ENCODE data around the gene KCTD11.
"Not testable (repeated sequence)": the region's sequence is repeated elsewhere in the genome, so short reads cannot be mapped to it uniquely, and the experiment has no call there.

Gene KCTD11

DNA sequence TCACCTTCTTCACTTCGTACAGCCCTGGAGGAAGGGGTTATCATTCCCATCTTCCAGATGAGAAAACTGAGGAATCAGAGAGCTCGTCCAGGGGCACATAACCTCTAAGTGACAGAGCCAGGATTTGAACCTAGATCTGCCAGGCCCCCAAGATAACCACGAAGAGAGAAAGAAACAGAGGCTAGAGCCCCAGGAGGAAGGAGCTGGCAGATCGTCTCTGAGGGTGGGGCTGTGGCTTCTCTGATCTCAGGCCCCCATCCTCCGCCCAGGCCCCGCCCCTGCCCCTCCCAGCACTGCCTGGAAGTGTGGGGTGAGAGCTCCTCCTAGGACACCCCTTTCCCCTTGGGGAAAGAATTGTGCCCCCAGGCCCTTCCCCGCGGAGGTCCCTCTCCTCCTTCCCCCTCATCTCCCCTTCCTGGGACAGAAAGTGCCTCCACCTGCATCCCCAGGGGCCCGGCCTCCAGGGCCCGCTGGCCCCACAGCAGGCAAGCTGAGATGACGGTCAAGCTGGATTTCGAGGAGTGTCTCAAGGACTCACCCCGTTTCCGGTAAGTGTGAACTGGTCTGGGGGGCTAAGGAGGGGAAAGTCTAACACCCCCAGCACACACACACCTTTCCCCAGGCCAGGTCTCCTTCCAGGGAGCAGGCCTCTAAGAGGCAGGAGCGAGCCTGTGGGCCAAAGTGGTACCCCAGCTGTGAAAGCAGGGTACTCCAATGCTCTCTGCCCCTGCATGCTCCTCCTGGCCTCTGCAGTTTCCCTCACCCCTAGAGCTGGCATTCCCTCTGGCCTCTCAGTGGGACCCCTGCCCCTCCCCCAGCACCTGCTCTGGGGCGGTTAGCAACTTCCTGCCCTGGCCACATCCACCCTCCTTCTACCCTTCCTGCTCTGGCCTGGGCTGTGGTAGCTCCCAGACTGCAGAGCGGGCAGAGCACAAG is 15.5 kb upstream of the KCTD11 start, which contains the start of gene ACAP1:
Gene ACAP1, plus strand, starts transcription at position 290 of the 936 bp plus-strand sequence. Its CDS starts 206 bp downstream, at position 496.
- Histone ChIP-seq H3K4me1 (no peaks in the 10 kb centered on the region), H3K36me3 (ENCODE audit: control insufficient read depth, insufficient read depth, low read length) (no peaks in the 10 kb centered on the region), H3K9me3 (ENCODE audit: control insufficient read depth, low read length) (no peaks in the 10 kb centered on the region), H3K4me2 (ENCODE audit: low read length) (no peak within 1 kb of the TSS), H2AFZ (no peak within 1 kb of the TSS), H3K79me2 (no peaks in the 10 kb centered on the region), H3K27ac (no peak within 1 kb of the TSS), H3K4me3 (ENCODE audit: low read depth, low read length) (no peak within 1 kb of the TSS), H3K9ac (no peak within 1 kb of the TSS), H3K27me3 (ENCODE audit: control insufficient read depth, insufficient read depth, low read length) (no peaks in the 10 kb centered on the region)
- TF ChIP-seq, protein P1, sequence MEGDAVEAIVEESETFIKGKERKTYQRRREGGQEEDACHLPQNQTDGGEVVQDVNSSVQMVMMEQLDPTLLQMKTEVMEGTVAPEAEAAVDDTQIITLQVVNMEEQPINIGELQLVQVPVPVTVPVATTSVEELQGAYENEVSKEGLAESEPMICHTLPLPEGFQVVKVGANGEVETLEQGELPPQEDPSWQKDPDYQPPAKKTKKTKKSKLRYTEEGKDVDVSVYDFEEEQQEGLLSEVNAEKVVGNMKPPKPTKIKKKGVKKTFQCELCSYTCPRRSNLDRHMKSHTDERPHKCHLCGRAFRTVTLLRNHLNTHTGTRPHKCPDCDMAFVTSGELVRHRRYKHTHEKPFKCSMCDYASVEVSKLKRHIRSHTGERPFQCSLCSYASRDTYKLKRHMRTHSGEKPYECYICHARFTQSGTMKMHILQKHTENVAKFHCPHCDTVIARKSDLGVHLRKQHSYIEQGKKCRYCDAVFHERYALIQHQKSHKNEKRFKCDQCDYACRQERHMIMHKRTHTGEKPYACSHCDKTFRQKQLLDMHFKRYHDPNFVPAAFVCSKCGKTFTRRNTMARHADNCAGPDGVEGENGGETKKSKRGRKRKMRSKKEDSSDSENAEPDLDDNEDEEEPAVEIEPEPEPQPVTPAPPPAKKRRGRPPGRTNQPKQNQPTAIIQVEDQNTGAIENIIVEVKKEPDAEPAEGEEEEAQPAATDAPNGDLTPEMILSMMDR (IDR thresholded peaks at IDR 0.05) = no peak

GRCh38 chr17:7337600-7337999 is 14.4 kb upstream of the KCTD11 start:
- not testable (repeated sequence) for H3K4me1 ChIP-seq; H3K36me3 ChIP-seq (ENCODE audit: control insufficient read depth, insufficient read depth, low read length); H3K27me3 ChIP-seq (ENCODE audit: control insufficient read depth, insufficient read depth, low read length); H3K4me3 ChIP-seq (ENCODE audit: low read depth, low read length); H2AFZ ChIP-seq; H3K27ac ChIP-seq; H3K79me2 ChIP-seq; H3K4me2 ChIP-seq (ENCODE audit: low read length); H3K9ac ChIP-seq; H3K9me3 ChIP-seq (ENCODE audit: control insufficient read depth, low read length)

- Histone ChIP-seq H3K36me3 (ENCODE audit: control insufficient read depth, insufficient read depth, low read length) (no peaks in the 10 kb centered on the region), H3K27ac (no peak overlapping the region), H3K4me1 (no peaks in the 10 kb centered on the region), H2AFZ (no peak overlapping the region), H3K4me2 (ENCODE audit: low read length) (no peak overlapping the region), H3K9me3 (ENCODE audit: control insufficient read depth, low read length) (no peaks in the 10 kb centered on the region), H3K79me2 (no peaks in the 10 kb centered on the region), H3K4me3 (ENCODE audit: low read depth, low read length) (no peak overlapping the region), H3K27me3 (ENCODE audit: control insufficient read depth, insufficient read depth, low read length) (no peaks in the 10 kb centered on the region), H3K9ac (no peak overlapping the region)
- TF ChIP-seq, protein P1 (IDR thresholded peaks at IDR 0.05) = no peak
These were observed 11.8 kb upstream of the KCTD11 start for GRCh38 chr17:7340179-7340578.

DNA sequence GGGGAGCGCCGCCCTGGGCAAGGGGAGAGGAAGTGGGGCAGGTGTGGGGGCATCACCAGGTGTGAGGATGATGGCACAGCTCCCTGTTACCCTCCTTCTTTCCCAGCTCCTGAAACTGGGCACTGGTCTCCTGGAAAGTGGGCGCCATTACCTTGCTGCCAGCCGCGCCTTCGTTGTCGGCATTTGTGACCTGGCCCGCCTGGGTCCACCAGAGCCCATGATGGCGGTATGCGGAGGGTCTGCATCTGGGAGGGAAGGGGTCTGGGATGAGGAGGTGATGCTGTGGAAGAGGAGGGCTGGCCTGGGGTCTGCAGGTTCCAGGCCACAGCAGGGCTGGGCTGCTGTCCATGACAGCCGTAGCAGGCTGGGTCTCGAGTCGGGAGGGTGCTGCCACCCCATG is 10.1 kb upstream of the KCTD11 start:
- Histone ChIP-seq H3K79me2 (no peaks in the 10 kb centered on the region), H3K4me1 (no peaks in the 10 kb centered on the region), H2AFZ (no peak overlapping the region), H3K36me3 (ENCODE audit: control insufficient read depth, insufficient read depth, low read length) (no peaks in the 10 kb centered on the region), H3K27ac (no peak overlapping the region), H3K27me3 (ENCODE audit: control insufficient read depth, insufficient read depth, low read length) (no peaks in the 10 kb centered on the region), H3K4me2 (ENCODE audit: low read length) (no peak overlapping the region), H3K9me3 (ENCODE audit: control insufficient read depth, low read length) (no peaks in the 10 kb centered on the region), H3K4me3 (ENCODE audit: low read depth, low read length) (no peak overlapping the region), H3K9ac (no peak overlapping the region)
- TF ChIP-seq, protein P1 (IDR thresholded peaks at IDR 0.05) = no peak

GRCh38 chr17:7343250-7343649 is 8.7 kb upstream of the KCTD11 start:
- H3K9ac ChIP-seq = no peak overlapping the region
- no peaks in the 10 kb centered on the region for H3K9me3 ChIP-seq (ENCODE audit: control insufficient read depth, low read length)
- no peak overlapping the region for H3K27ac ChIP-seq
- H3K4me1 ChIP-seq = peaks cover 8% of the 10 kb centered on the region
- H3K4me3 ChIP-seq (ENCODE audit: low read depth, low read length) = no peak overlapping the region
- no peak overlapping the region for H3K4me2 ChIP-seq (ENCODE audit: low read length)
- H3K79me2 ChIP-seq = no peaks in the 10 kb centered on the region
- no peak overlapping the region for H2AFZ ChIP-seq
- no peaks in the 10 kb centered on the region for H3K36me3 ChIP-seq (ENCODE audit: control insufficient read depth, insufficient read depth, low read length)
- TF ChIP-seq, protein P1 (IDR thresholded peaks at IDR 0.05) = no peak
- H3K27me3 ChIP-seq (ENCODE audit: control insufficient read depth, insufficient read depth, low read length) = no peaks in the 10 kb centered on the region

All from parathyroid adenoma (tissue), 2 donors.